Body of pancreas (tissue), 4 donors: ENCODE results near the gene ZBTB18. TPM values are rescaled to one million over a fixed set of nuclear protein-coding genes. Genes with fewer than 3 reads are reported as not detected.

ENCODE experiments used
- ATAC-seq: fragments of 150-250 bp; one replicate; pipeline ENCODE4 v1.9.1; 2016
- DNase-seq, 4 donors: peaks; one replicate each; pipeline ENCODE4 v3.0.0-alpha.2; 2019
- H3K27ac ChIP-seq, 4 donors: fragments of 200-600 bp; sonication (generic); 1 replicate in 3 of 4; 2 replicates in 1 of 4; pipeline versions ENCODE4 v1.5.1 to v1.6.1; 2016 to 2019; ENCODE audit warnings: mild to moderate bottlenecking in 1 of 4, mixed read lengths in 1 of 4, moderate library complexity in 1 of 4
- H3K27me3 ChIP-seq, 2 donors: fragments of 200-600 bp; sonication (generic); one replicate each; pipeline ENCODE4 v1.6.0; 2016; ENCODE audit warnings: mild to moderate bottlenecking in 1 of 2
- H3K36me3 ChIP-seq, 2 donors: fragments of 200-600 bp; sonication (generic); replicated peaks in 1 of 2; 2 replicates each; pipeline ENCODE4 v1.5.1; 2016; ENCODE audit warnings: low read depth in 2 of 2; ENCODE audit not compliant: insufficient read depth in 1 of 2
- H3K4me1 ChIP-seq: fragments of 200-600 bp; sonication (generic); one replicate; pipeline ENCODE4 v1.6.0; 2016
- H3K4me3 ChIP-seq, 2 donors: fragments of 200-600 bp; sonication (generic); 1 replicate in 1 of 2; 2 replicates in 1 of 2; pipeline ENCODE4 v1.5.1; 2016 to 2019
- H3K9me3 ChIP-seq, 3 donors: fragments of 200-600 bp; sonication (generic); 1 replicate in 2 of 3; 2 replicates in 1 of 3; pipeline ENCODE4 v1.5.1; 2016
- POLR2A ChIP-seq, 3 donors: fragments of 450-650 bp; IDR thresholded peaks; one replicate each; pipeline ENCODE4 v1.6.1; 2016; ENCODE audit warnings: antibody characterized with exemption in 3 of 3, mild to moderate bottlenecking in 2 of 3
- WGBS, 2 donors: methylation state at CpG; one replicate each; pipeline ENCODE4 v1.1.5; 2017; 5-methylcytosine and 5-hydroxymethylcytosine counted together
- intact Hi-C: fragments of 100-400 bp; cut with DNase I; formaldehyde crosslinking; loops from one replicate; pipeline ENCODE4 v1.15.1; 2023
- total RNA-seq, 2 donors: library from RNA; depleted of rRNA; stranded (reverse); fragments of >200 nt; gene quantifications; one replicate each; pipeline ENCODE4 v1.1.0, GENCODE V29; 2016
- TF ChIP-seq, protein P1 (sequence below), 7 experiments: fragments of 450-650 bp in 4 of 7; fragments of 200-600 bp in 3 of 7; sonication (generic) in 3 of 7; IDR thresholded peaks; one replicate each; pipeline ENCODE4 v1.5.1; 2016 to 2019; ENCODE audit warnings: antibody characterized with exemption in 7 of 7

ZBTB18 gene
- total RNA-seq, 2 donors from 2014 or later: 20.4 to 22.6 TPM

DNA sequence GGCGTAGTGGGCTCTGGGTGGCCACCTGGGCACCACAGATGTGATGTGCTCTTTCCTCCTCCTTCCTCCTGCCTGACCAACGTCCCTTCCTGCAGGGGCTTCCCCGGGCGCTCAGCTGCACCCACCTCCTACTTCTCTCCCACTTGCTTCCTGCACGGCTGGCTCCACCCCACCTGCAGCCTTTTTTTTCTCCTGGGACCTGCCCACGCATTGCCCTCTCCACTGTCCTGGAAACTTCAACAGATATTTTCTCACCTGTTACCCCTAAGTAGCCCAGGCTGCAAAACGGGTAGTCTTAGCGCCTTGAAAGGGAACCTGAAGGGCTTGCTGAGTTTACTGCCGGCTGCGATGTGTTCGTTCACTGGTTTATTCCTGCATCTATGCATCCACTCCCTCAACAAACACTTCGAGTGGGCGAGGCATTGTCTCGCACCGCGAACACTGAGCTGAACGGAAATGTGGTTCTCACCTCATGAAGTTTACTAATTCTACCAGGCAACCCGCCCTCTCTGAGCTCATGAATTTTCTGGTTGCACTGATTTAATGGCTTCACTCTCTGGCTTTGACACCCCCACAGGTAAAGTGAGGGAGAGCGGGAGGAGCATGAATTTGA lies 23.6 kb downstream of the ZBTB18 start:
- Histone ChIP-seq H3K27ac (no peak overlapping the region), H3K4me3 (no peak overlapping the region), H3K9me3 (no peaks in the 10 kb centered on the region), H3K27me3 (no peaks in the 10 kb centered on the region), H3K36me3 (no peaks in the 10 kb centered on the region), H3K4me1 (no peaks in the 10 kb centered on the region)
- intact Hi-C loops: no loop called here
- 46 to 59% methylated on average over 17 to 19 of the region's 19 CpGs for WGBS, 2 donors
- ATAC-seq: no peak
- TF ChIP-seq, protein P1, sequence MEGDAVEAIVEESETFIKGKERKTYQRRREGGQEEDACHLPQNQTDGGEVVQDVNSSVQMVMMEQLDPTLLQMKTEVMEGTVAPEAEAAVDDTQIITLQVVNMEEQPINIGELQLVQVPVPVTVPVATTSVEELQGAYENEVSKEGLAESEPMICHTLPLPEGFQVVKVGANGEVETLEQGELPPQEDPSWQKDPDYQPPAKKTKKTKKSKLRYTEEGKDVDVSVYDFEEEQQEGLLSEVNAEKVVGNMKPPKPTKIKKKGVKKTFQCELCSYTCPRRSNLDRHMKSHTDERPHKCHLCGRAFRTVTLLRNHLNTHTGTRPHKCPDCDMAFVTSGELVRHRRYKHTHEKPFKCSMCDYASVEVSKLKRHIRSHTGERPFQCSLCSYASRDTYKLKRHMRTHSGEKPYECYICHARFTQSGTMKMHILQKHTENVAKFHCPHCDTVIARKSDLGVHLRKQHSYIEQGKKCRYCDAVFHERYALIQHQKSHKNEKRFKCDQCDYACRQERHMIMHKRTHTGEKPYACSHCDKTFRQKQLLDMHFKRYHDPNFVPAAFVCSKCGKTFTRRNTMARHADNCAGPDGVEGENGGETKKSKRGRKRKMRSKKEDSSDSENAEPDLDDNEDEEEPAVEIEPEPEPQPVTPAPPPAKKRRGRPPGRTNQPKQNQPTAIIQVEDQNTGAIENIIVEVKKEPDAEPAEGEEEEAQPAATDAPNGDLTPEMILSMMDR (IDR thresholded peaks at IDR 0.05): no peak
- TF ChIP-seq POLR2A (IDR thresholded peaks at IDR 0.05): no peak
- DNase-seq: no peak

DNA sequence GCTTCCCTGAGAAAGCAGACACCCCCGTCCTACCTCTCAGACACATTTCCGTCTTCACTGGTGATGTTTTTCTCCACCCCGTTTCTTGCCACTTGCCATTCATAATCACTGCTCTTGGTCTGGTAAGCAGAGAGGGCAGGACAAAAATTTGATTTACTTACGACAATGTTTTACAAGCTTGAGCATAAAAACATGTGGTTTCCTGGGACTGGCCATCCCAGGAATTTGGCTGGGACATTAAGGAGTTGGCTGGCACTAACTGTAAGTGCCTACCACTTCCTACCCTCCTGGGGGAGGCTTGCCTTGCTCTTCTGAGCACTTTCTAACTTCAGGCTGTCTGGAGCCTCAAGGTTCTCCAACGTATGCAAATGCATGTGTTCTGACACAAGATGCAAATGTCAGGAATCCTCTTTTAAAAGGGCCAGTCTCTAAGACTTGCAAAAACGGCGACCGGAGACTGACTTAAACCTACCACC lies 24.2 kb downstream of the ZBTB18 start:
- ATAC-seq (no peak), DNase-seq (no peak)
- no peak for TF ChIP-seq POLR2A (IDR thresholded peaks at IDR 0.05)
- TF ChIP-seq, protein P1 (IDR thresholded peaks at IDR 0.05): no peak
- WGBS, 2 donors: 44 to 58% methylated on average over 8 of the region's 8 CpGs
- Histone ChIP-seq H3K27ac (no peak overlapping the region), H3K9me3 (no peaks in the 10 kb centered on the region), H3K4me3 (no peak overlapping the region), H3K4me1 (no peaks in the 10 kb centered on the region), H3K36me3 (no peaks in the 10 kb centered on the region), H3K27me3 (no peaks in the 10 kb centered on the region)
- intact Hi-C loops: no loop called here

DNA sequence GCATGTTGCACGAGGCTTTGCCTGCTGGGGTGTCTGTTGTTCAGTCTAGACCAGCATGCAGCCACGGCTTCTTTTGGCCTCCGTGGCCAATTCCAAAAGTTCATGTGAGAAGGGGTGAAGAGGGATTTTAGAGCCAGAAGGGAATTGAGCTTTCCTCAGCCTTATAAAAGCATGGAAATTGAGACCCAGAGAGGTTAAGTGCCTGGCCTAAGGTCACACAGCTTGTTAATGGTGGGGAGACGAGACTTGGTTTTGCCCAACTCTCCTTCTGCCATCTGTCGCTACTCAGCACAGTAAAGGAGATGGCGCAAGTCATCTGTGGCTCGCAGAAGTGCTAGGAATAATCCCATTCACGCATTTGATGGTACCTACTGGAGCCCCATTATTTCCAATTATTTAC lies 25.7 kb downstream of the ZBTB18 start:
- H3K36me3 ChIP-seq: no peaks in the 10 kb centered on the region
- intact Hi-C loops: no loop called here
- TF ChIP-seq POLR2A (IDR thresholded peaks at IDR 0.05): no peak
- TF ChIP-seq, protein P1 (IDR thresholded peaks at IDR 0.05): no peak
- H3K9me3 ChIP-seq: no peaks in the 10 kb centered on the region
- H3K27ac ChIP-seq: no peak overlapping the region
- WGBS, 2 donors: 81 to 94% methylated on average over 8 of the region's 8 CpGs
- no peaks in the 10 kb centered on the region for H3K27me3 ChIP-seq
- no peak for DNase-seq
- no peak overlapping the region for H3K4me3 ChIP-seq
- no peaks in the 10 kb centered on the region for H3K4me1 ChIP-seq
- ATAC-seq: no peak

DNA sequence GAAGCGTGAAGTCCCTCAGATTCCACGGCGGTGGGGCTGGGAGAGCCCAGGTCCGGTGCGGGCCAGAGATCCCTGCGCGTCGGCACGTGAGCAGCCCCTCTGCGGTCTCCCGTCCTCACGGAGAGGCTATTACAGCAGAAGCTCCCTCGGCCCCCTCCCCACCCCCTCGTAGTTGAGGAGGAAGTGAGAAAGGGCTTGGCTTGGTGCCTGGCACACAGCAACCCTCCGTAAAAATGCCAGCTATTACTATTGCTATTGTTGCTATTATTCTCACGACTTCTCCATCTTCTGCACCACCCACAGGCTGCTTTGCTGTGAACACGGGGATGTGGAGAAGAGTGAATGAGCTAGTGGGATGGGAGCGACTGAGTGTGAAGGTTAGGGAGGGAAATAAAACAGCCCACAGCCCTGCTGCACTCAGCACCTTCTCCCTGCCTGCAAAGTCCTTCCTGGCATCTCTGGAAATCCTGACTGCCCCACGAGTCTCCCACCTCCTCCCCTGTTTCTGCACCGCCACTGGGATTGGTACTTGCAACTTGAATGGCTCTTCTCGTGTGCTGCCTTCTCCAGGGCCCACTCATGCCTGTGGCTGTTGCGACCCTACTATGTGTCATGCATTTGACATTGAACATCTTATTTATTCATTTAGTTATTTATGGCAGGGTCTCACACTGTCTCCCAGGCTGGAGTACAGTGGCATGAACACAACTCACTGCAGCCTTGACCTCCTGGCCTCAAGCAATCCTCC lies 26.6 kb downstream of the ZBTB18 start:
- no peak overlapping the region for H3K4me3 ChIP-seq
- TF ChIP-seq POLR2A (IDR thresholded peaks at IDR 0.05): no peak
- TF ChIP-seq, protein P1 (IDR thresholded peaks at IDR 0.05): no peak
- H3K4me1 ChIP-seq: no peaks in the 10 kb centered on the region
- DNase-seq (no peak), ATAC-seq (no peak)
- H3K27ac ChIP-seq: no peak overlapping the region
- WGBS, 2 donors: 64 to 75% methylated on average over 18 to 22 of the region's 22 CpGs
- no peaks in the 10 kb centered on the region for H3K36me3 ChIP-seq
- no peaks in the 10 kb centered on the region for H3K27me3 ChIP-seq
- H3K9me3 ChIP-seq: no peaks in the 10 kb centered on the region
- intact Hi-C loops: no loop called here
